ENCODE data around the gene TERT.
"Not testable (repeated sequence)": the region's sequence is repeated elsewhere in the genome, so short reads cannot be mapped to it uniquely, and the experiment has no call there.

The TERT gene

DNA sequence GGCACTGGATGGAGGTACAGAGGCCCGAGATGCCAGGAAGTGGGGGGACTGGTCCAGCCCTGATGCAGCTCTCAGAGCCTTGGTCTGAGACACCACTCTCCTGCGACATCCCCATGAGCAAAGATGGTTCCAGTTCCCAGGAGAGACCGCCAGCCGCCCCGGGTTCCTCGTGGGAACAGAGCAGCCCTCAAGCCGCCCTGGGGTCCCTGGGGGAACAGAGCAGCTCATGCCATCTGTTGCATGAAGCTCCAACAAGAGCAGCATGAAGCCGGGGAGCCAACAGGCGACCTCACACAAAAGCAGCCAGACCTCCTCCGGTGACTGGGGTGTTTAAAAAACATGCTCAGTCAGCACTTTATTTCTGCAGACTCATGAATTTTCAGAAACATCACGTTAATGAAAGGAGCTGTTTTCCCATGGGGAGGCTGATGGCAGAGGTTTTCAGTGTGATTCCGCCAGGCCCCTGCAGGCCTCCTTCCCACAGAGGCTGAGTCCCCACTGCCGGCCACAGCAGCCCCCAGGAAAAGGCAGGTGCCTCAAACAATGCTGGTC, 63.4 kb downstream of the TERT start:
- no peak for DNase-seq

GRCh38 chr5:1230551-1230950, 64.3 kb downstream of the TERT start:
- DNase-seq, result no peak

DNA sequence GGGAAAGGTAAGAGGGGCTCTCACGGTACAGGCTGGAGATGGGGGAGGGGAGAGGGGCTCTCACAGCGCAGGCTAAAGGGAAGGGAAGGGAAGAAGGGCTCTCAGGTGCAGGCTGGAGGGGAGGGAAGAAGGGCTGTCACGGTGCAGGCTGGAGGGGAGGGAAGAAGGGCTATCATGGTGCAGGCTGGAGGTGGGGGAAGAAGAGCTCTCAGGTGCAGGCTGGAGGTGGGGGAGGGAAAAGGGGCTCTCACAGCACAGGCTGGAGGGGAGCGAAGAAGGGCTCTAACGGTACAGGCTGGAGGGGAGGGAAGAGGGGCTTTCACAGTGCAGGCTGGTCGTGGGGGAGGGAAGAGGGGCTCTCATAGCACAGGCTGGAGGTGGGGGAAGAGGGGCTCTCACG, 65.0 kb downstream of the TERT start:
- no peak for DNase-seq

DNA sequence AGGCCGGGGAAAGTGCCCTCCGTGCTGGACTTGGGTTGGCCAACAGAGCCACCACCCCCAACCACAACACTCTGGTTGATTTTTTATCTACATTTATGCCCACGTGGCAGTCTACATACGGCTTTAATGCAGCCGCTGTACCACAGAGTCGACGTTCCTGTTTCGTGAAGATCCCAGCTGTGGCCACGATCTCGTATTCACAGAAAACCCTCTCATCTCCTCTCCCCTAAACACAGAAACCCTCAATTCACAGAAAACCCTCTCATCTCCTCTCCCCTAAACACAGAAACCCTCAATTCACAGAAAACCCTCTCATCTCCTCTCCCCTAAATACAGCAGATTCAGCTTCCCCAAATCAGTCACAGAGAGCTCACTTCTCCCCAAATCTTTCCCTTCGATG, 65.8 kb downstream of the TERT start:
- DNase-seq, result not testable (repeated sequence)

- no peak for DNase-seq
Measured at GRCh38 chr5:1228120-1228519, 66.7 kb downstream of the TERT start.

DNA sequence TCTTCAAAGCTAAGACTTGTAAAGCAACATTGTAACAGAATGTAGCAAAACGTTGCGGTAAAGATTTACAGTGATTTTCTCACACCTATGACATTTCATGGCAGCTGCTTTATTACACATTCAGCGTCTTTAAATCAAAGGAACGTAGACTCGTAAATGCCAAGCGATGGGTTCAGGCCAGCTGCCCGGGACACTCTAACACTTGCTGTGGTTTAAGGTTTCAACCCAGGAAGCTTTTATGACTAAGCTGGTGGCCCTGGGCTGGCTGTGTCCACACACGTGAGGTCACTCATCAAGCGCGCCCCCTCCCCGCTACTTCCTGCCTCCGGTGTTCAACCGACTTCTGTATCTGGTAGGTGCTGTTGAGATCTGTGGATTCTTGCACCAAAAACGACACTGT, 67.2 kb downstream of the TERT start:
- peak; percentile 13 for DNase-seq

- no peak for DNase-seq
Measured at GRCh38 chr5:1226839-1227581, 67.9 kb downstream of the TERT start.

GRCh38 chr5:1226231-1226630, 68.6 kb downstream of the TERT start:
- DNase-seq, result no peak

DNA sequence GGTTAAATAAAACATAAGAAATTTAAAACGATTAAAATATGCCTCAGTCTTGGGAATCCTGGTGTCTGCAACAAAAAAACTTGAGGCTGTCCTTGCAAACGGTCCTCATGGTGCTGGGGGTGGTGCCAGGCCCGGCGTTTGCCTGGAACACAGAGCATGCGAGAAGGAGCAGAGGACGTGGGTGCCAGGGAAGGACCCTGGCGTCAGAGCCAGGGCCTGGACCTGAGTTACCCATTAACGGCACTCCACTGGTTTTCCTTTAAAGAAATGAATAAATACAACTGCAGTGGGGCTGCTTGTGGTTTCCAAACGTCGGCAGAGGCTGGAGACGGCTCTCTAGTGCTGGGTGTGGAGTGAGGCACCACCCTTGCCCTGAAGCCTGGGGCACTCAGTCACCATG, 69.8 kb downstream of the TERT start, which contains the start of gene SLC6A18:
TSS of gene SLC6A18 (plus strand) at position 301 of the 400 bp plus-strand sequence. CDS start at position 398, 97 bp downstream.
- no peak for DNase-seq

DNA sequence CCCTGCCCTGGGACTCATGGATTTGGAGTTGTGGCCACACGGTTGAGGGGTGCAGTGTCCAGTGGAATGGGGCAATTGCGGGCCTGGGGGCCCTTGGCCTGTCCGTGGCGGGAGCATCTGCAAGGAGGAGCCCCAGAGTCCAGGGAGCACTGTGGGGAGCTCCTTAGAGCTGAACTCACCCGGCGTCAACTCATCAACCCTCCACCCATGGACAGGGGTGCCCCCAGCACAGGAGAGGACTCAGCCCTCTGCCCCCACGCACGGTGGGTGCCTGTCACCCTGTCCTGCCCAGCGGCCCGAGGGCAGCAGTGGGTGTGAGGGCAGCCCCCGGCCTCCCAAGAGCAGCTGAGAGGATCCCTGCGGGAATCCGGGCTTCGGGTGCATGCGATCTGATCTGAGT, 70.2 kb downstream of the TERT start:
- no peak for DNase-seq

DNA sequence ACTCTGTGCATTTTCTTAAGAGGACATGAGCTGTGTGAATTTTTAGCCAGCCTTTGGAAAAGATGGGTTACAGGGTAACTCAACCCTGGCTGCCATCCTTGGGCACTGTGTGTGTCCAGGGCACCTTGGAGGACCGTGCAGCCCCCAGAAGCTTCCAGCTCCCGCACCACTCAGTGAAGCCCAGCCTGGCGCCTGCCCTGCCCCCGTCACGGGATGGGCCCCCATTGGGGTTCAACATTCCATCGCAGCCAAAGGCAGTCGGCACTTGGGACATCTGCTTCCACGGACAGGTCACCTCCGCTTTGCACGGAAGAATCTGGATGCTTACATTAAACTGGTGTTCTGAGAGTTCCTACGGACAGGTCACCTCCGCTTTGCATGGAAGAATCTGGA, 71.6 kb downstream of the TERT start:
- DNase-seq, result no peak

GRCh38 chr5:1222621-1223277, 72.1 kb downstream of the TERT start:
- DNase-seq, result no peak

- no peak for DNase-seq
Measured at GRCh38 chr5:1222147-1222546, 72.7 kb downstream of the TERT start.

- DNase-seq, result no peak
Measured at GRCh38 chr5:1221721-1222120, 73.1 kb downstream of the TERT start.

GRCh38 chr5:1220831-1221230, 74.0 kb downstream of the TERT start:
- DNase-seq, result no peak

GRCh38 chr5:1220351-1220750, 74.5 kb downstream of the TERT start:
- DNase-seq, result no peak

- no peak for DNase-seq
Measured at GRCh38 chr5:1219768-1220100, 75.1 kb downstream of the TERT start.

GRCh38 chr5:1219098-1219767, 75.6 kb downstream of the TERT start:
- DNase-seq, result no peak

DNA sequence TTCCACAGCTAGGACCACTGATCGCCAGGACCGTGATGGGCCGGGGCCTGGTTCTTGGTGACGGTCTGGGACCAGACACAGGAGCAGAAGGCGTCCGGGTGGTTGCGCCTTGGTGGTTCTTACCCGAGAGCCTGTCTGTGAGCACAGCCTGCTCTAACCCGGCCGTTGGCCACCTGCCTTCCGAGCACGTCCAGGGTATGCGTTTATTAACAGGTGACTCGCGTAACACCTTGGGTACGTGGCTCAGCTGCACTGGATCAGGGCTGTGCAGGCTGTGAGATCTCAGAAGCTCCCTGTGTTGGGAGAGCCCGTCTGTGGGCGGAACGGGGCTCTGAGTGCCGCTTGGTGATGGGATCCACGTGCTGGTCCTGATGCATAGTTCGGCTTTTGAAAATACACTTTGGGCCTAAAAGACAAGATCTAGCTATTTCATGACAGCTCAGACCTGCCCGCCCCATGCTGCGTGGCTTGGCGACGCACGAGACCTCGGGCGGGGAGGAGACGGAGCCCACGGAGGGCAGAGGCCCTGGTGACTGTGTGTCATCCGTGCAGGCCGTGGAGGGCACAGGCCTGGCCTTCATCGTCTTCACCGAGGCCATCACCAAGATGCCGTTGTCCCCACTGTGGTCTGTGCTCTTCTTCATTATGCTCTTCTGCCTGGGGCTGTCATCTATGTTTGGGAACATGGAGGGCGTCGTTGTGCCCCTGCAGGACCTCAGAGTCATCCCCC, 76.4 kb downstream of the TERT start:
- no peak for DNase-seq

DNA sequence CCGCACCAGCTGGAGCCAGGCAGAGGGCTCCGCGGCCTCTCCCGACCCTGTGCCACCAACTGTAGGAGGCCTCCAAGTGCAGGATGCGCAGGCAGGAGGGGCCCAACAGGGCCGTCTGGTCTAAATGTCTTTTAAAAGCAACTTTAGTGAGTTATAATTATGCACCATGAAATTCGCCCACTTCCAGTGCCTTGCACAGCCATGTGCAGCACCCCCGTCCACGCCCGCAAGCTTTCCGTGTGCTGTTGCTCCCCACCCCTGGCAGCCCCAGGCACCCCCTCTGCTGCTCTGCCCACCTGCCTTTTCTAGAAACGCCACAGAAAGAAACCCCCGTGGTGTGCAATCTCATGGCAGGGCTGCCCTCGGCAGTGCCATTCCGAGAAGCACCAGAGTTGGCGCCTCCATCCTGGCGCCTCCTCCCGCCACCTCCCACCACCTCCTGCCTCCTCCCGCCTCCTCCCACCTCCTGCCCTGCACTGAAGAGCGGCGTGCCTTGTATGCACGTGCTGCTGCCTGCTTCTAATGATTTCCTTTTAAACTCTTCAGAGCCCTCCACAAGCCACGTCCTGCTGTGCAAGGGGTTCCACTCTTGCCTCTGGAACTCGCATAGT, 77.2 kb downstream of the TERT start:
- peak; percentile 2 for DNase-seq

- DNase-seq, result no peak
Measured at GRCh38 chr5:1216918-1217295, 78.0 kb downstream of the TERT start.

DNA sequence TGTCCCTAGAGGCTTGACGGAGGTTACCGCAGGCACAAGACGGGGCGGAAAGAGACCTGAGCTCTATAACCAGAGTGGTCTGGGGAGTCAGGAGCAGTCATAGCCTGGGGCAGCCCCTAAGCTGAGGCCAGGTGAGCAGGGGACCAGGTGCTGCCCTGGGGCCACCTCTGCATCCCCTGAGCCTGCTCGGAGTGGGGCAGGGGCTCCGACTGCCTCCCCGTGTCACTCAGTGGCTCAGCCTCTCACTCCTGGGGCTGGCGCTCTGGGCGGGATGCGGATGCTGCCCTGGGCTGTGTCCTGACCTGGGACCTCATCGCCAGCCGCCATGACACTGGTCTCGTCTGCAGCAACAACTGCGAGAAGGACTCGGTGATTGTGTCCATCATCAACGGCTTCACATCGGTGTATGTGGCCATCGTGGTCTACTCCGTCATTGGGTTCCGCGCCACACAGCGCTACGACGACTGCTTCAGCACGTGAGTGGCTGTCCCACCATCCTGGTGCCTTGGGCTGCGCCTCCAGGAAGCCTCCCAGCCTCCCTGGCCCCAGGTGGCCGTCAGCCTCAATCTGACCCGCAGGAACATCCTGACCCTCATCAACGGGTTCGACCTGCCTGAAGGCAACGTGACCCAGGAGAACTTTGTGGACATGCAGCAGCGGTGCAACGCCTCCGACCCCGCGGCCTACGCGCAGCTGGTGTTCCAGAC, 78.5 kb downstream of the TERT start:
- DNase-seq, result no peak
